Occipital lobe (tissue), 2 donors: Measurements from ENCODE around the gene SYTL3. TPM values are rescaled to one million over a fixed set of nuclear protein-coding genes. Genes with fewer than 3 reads are reported as not detected.
"Not testable (repeated sequence)": the region's sequence is repeated elsewhere in the genome, so short reads cannot be mapped to it uniquely, and the experiment has no call there.

Experiments
- DNase-seq: peaks from one replicate; lab custom pipeline; 2025; lab: John Stamatoyannopoulos, UW
- total RNA-seq: library from RNA; depleted of rRNA; stranded (reverse); fragments of >200 nt; gene quantifications from one replicate; pipeline ENCODE4 v1.2.3, GENCODE V29; 2014

The SYTL3 gene
- total RNA-seq, 1 donor from 2014 or later = 2.0 TPM

- DNase-seq = no peak
Observed at GRCh38 chr6:158638324-158638854, 11.5 kb upstream of the SYTL3 start.

GRCh38 chr6:158639056-158639455 is 10.8 kb upstream of the SYTL3 start:
- DNase-seq = no peak

- no peak for DNase-seq
Observed at GRCh38 chr6:158640519-158640918, 9.3 kb upstream of the SYTL3 start.

- DNase-seq = no peak
Observed at GRCh38 chr6:158642097-158642601, 7.7 kb upstream of the SYTL3 start.

GRCh38 chr6:158643836-158644230 is 6.0 kb upstream of the SYTL3 start:
- DNase-seq = no peak

- peak; percentile 83 for DNase-seq
Observed at GRCh38 chr6:158644231-158645063, 5.4 kb upstream of the SYTL3 start, which contains the start of gene DYNLT1. Gene DYNLT1, minus strand, starts transcription at chr6:158644743. Its CDS starts 35 bp downstream, at chr6:158644708.

- DNase-seq = no peak
Observed at GRCh38 chr6:158645064-158646022, 4.5 kb upstream of the SYTL3 start.

- no peak for DNase-seq
Observed at GRCh38 chr6:158646023-158646910, 3.6 kb upstream of the SYTL3 start.

GRCh38 chr6:158647501-158647900 is 2.4 kb upstream of the SYTL3 start:
- DNase-seq = no peak

GRCh38 chr6:158648682-158649131 is 1.1 kb upstream of the SYTL3 start:
- no peak for DNase-seq

- DNase-seq = not testable (repeated sequence)
Observed at GRCh38 chr6:158651981-158652737, 2.3 kb downstream of the SYTL3 start.

GRCh38 chr6:158653577-158654354 is 3.9 kb downstream of the SYTL3 start:
- no peak for DNase-seq

GRCh38 chr6:158654498-158654897 is 4.6 kb downstream of the SYTL3 start:
- DNase-seq = peak; percentile 50

GRCh38 chr6:158654960-158655489 is 5.2 kb downstream of the SYTL3 start:
- DNase-seq = no peak

GRCh38 chr6:158655569-158656450 is 6.0 kb downstream of the SYTL3 start:
- DNase-seq = no peak

GRCh38 chr6:158656986-158657385 is 7.1 kb downstream of the SYTL3 start:
- not testable (repeated sequence) for DNase-seq

- DNase-seq = no peak
Observed at GRCh38 chr6:158660333-158660754, 10.5 kb downstream of the SYTL3 start.
